ENCODE measurements around the gene GIGYF1.
A peak's percentile ranks its signal among the peaks of the same experiment; 100 is the strongest.
"Not testable (repeated sequence)": the region's sequence is repeated elsewhere in the genome, so short reads cannot be mapped to it uniquely, and the experiment has no call there.

The GIGYF1 gene

DNA sequence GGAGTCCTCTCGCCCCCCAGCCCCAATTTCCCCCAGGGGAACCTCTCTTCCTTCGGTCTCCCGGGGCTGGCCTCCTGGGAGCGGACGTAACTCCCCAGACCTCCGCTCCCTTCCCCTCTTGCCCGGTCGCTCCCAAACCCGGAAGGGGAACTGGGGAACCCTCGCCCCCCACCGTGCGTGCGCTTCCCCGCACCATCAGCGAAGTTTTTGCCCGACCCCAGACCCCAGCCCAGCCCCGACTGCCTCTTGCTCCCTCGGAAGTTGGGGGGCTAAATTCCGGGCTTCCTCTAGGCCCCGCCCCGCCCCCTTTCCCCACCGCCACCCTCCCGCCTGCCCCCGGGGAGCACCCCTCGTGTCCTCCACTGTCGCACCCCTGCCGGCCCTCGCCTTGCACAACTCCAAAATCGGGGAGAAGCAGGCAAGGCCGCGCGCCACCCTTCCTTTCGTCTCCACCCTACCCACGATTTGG, 20.1 kb downstream of the GIGYF1 start:
- TF ChIP-seq, protein P1, sequence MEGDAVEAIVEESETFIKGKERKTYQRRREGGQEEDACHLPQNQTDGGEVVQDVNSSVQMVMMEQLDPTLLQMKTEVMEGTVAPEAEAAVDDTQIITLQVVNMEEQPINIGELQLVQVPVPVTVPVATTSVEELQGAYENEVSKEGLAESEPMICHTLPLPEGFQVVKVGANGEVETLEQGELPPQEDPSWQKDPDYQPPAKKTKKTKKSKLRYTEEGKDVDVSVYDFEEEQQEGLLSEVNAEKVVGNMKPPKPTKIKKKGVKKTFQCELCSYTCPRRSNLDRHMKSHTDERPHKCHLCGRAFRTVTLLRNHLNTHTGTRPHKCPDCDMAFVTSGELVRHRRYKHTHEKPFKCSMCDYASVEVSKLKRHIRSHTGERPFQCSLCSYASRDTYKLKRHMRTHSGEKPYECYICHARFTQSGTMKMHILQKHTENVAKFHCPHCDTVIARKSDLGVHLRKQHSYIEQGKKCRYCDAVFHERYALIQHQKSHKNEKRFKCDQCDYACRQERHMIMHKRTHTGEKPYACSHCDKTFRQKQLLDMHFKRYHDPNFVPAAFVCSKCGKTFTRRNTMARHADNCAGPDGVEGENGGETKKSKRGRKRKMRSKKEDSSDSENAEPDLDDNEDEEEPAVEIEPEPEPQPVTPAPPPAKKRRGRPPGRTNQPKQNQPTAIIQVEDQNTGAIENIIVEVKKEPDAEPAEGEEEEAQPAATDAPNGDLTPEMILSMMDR (conservative IDR thresholded peaks at IDR 0.05), result no peak
- no peak for TF ChIP-seq ZFX (IDR thresholded peaks at IDR 0.05)
- H3K27ac ChIP-seq, result peak overlapping the region; percentile 88

DNA sequence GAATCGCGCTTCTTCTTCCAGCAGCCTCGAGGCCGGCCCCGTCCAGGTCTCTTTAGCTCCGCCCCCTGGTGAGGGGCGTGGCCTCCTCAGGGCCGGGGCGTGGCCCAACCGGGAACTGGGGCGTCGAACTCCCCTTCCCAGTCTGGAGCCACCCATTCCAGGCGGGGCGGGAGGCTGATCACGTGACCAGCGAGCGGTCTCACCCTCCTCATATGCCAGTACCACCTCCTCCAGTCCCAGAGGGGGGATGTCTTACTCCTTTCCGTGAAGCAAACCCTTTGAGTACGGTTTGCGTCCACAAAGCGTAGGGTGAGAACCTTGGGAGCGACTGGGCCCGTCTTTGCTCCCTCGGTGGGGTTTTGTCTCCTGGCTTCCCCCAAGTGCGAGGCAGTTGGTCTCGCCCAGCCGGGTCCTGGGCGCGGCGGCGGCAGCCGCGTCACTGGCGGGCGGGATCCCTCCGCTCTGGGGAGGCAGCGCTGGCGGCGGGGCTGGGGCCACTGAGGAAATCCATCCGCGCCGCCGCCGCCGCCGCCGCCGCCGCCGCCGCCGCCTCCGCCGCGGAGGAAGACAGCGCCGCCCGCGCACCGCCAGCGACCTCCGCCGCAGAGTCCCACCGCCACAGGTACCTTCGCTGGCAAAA, 20.6 kb downstream of the GIGYF1 start, which contains the start of gene GNB2:
Gene GNB2 (plus strand): TSS at position 439 of the 640 bp plus-strand sequence. CDS start 2,526 bp downstream, outside the sequence.
- TF ChIP-seq, protein P1 (conservative IDR thresholded peaks at IDR 0.05), result no peak
- TF ChIP-seq ZFX (IDR thresholded peaks at IDR 0.05), result no peak
- H3K27ac ChIP-seq, result peak within 1 kb of the TSS; percentile 88

DNA sequence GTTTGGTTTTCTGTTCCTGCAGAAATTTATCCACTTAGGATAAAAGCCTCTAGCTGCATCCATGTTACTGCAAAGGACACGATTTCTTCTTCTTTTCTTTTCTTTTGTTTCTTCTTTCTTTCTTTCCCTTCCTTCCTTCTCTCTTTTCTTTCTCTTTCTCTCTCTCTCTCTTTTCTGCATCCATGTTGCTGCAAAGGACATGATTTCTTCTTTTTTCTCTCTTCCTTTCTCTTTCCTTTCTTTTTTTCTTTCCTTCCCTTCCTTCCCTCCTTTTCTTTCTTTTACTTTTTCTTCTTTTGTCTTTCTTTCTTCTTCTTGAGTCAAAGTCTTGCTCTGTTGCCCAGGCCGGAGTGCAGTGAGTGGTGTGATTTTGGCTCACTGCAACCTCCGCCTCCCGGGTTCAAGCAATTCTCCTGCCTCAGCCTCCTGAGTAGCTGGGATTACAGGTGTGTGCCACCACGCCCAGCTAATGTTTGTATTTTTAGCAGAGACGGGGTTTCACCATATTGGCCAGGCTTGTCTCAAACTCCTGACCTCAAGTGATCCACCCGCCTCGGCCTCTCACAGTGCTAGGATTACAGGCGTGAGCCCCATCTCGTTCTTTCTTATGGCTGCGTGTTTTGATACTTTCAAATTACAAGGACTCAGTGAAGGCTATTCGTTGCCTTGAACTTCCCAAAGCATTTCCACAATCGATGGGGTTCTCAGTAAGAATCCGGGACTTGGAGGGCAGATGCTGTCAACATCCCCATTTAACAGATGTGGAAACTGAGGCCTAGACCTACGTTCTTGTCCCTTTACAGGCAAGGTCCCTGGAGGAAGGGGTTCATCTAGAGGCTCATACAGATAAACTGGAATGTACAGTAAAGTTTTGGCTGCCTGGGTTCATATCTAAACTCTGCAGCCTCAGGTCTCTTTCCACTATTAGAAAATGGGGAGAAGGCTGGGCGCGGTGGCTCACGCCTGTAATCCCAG, 22.4 kb downstream of the GIGYF1 start:
- no peak overlapping the region for H3K27ac ChIP-seq
- no peak for TF ChIP-seq ZFX (IDR thresholded peaks at IDR 0.05)
- TF ChIP-seq, protein P1 (conservative IDR thresholded peaks at IDR 0.05), result no peak

DNA sequence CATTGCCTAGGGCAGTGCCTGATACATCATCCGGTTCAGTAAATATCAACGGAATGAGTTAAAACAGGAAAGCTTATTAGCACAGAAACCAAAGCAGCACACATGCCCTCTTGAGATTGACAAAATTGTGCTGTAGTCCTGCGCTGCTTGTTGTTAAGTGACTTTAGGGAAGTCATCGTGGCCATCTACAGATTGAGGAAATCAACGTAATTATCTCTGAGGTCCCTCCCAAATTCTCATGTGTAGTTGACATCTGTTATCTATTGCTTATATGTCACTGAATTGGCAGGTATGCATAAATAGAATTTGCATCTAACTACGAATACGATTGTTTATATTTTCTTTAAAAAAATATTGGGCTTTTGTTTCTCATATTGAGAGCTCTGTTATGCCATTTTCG, 24.0 kb downstream of the GIGYF1 start:
- no peak overlapping the region for H3K27ac ChIP-seq
- no peak for TF ChIP-seq ZFX (IDR thresholded peaks at IDR 0.05)
- TF ChIP-seq, protein P1 (conservative IDR thresholded peaks at IDR 0.05), result no peak

DNA sequence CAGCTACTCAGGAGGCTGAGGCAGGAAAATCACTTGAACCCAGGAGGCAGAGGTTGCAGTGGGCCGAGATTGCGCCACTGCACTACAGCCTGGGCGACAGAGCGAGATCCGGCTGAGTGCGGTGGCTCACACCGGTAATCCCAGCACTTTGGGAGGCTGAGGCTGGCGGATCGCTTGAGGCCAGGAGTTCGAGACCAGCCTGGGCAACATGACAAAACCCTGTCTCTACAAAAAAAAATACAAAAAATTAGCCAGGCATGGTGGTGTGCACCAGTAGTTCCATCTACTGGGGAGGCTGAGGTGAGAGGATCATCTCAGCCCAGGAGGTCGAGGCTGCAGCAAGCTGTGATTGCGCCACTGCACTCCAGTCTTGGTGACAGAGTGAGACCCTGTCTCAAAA, 24.9 kb downstream of the GIGYF1 start:
- not testable (repeated sequence) for H3K27ac ChIP-seq

DNA sequence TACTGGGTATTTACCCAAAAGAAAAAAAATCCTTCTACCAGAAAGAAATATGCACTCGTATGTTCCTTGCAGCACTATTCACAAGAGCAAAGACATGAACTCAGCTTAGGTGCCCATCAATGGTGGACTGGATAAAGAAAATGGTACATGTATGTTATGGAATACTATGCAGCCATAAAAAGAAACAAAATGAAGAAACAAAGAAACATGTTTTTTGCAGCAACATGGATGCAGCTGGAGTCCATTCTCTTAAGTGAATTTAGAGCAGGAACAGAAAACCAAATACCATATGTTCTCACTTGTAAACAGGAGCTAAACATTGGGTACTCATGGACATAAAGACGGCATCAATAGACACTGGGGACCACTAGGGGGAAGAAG, 26.0 kb downstream of the GIGYF1 start:
- H3K27ac ChIP-seq, result no peak overlapping the region
- no peak for TF ChIP-seq ZFX (IDR thresholded peaks at IDR 0.05)
- TF ChIP-seq, protein P1 (conservative IDR thresholded peaks at IDR 0.05), result no peak

DNA sequence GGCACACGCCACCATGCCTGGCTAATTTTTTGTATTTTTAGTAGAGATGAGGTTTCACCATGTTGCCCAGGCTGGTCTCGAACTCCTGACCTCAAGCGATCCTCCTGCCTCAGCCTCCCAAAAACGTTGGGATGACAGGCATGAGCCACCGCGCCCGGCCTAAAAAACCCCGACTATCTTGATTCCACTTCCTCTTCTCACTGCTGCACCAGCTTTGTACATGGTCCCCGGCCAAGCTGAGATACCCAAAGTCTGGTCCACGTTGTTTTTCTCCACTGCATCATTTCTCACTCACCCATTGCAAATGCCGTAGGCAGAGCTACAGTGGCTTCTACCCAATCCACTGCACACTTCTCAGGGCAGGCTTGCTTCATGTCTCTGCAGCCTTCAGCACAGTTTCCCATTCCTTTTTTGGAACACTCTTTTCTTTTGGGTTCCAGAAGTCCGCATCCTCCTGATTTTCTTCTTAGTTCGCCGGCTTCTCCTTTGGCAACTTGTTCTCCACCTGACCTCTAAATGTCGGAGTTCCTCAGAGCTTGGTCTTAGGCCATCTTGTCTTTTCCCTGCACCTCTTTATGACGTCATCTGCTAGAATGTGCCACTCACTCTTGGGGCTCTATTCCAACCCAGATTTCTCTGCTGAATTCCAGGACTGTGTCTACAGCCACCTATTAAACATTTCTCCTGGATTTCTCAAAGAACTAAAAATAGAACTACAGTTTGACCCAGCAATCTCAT, 26.6 kb downstream of the GIGYF1 start:
- TF ChIP-seq, protein P1 (conservative IDR thresholded peaks at IDR 0.05), result no peak
- TF ChIP-seq ZFX (IDR thresholded peaks at IDR 0.05), result no peak
- no peak overlapping the region for H3K27ac ChIP-seq

Data from C4-2B (cell line).